Activated naive CD8-positive, alpha-beta T cell treated with anti-CD3 and anti-CD28 coated beads, Interleukin-2, amount 50 U/mL, for 24 hours (primary cell): ENCODE data around the gene AHDC1.

Experiments
- ATAC-seq: fragments of 150-1000 bp; cut with Tn5 transposase; one replicate; pipeline ENCODE4 v1.10.0; 2021
- DNase-seq: peaks from one replicate; pipeline ENCODE4 v3.0.0; 2021
- H3K27ac Mint-ChIP-seq: one replicate; pipeline ENCODE4 v1.8.0; 2021; ENCODE audit warnings: mild to moderate bottlenecking, mixed read lengths
- H3K27me3 Mint-ChIP-seq: one replicate; pipeline ENCODE4 v1.8.0; 2021; ENCODE audit warnings: mixed read lengths
- H3K36me3 Mint-ChIP-seq: one replicate; pipeline ENCODE4 v1.8.0; 2021; ENCODE audit warnings: low read depth, mixed read lengths
- H3K4me1 Mint-ChIP-seq: one replicate; pipeline ENCODE4 v1.8.0; 2021; ENCODE audit warnings: mixed read lengths
- H3K4me3 Mint-ChIP-seq: one replicate; pipeline ENCODE4 v1.8.0; 2021; ENCODE audit warnings: mild to moderate bottlenecking, moderate library complexity, mixed read lengths
- H3K9me3 Mint-ChIP-seq: one replicate; pipeline ENCODE4 v1.8.0; 2021; ENCODE audit warnings: mixed read lengths

The AHDC1 gene

GRCh38 chr1:27519331-27520258 lies 84.3 kb downstream of the AHDC1 start:
- peaks cover 65% of the 10 kb centered on the region for H3K4me1 Mint-ChIP-seq

GRCh38 chr1:27518808-27519207 lies 85.1 kb downstream of the AHDC1 start:
- H3K27ac Mint-ChIP-seq = no peak overlapping the region
- DNase-seq (no peak), ATAC-seq (no peak)
- no peaks in the 10 kb centered on the region for H3K27me3 Mint-ChIP-seq
- peaks cover 57% of the 10 kb centered on the region for H3K4me1 Mint-ChIP-seq
- H3K4me3 Mint-ChIP-seq = no peak overlapping the region
- H3K36me3 Mint-ChIP-seq = no peaks in the 10 kb centered on the region
- H3K9me3 Mint-ChIP-seq = no peaks in the 10 kb centered on the region

More at GRCh38 chr1:27519331-27520258, 84.3 kb downstream of the AHDC1 start:
- Mint-ChIP-seq H3K36me3 (peaks cover 1% of the 10 kb centered on the region), H3K4me3 (no peak overlapping the region), H3K27ac (peak overlapping the region; percentile 95), H3K27me3 (no peaks in the 10 kb centered on the region), H3K9me3 (no peaks in the 10 kb centered on the region)
- DNase-seq = no peak
- ATAC-seq = no peak

GRCh38 chr1:27517907-27518718 lies 85.8 kb downstream of the AHDC1 start:
- peak overlapping the region; percentile 15 for H3K27ac Mint-ChIP-seq
- H3K27me3 Mint-ChIP-seq = no peaks in the 10 kb centered on the region
- no peaks in the 10 kb centered on the region for H3K36me3 Mint-ChIP-seq
- DNase-seq (no peak), ATAC-seq (no peak)
- peaks cover 53% of the 10 kb centered on the region for H3K4me1 Mint-ChIP-seq
- H3K4me3 Mint-ChIP-seq = no peak overlapping the region
- H3K9me3 Mint-ChIP-seq = no peaks in the 10 kb centered on the region

- Mint-ChIP-seq H3K27me3 (no peaks in the 10 kb centered on the region), H3K4me3 (no peak overlapping the region), H3K36me3 (no peaks in the 10 kb centered on the region), H3K4me1 (peaks cover 46% of the 10 kb centered on the region), H3K9me3 (no peaks in the 10 kb centered on the region), H3K27ac (no peak overlapping the region)
- no peak for DNase-seq
- no peak for ATAC-seq
These were observed 86.6 kb downstream of the AHDC1 start for GRCh38 chr1:27517301-27517700.

- H3K27me3 Mint-ChIP-seq = no peaks in the 10 kb centered on the region
- ATAC-seq (no peak), DNase-seq (no peak)
- peaks cover 29% of the 10 kb centered on the region for H3K4me1 Mint-ChIP-seq
- H3K36me3 Mint-ChIP-seq = no peaks in the 10 kb centered on the region
- H3K4me3 Mint-ChIP-seq = no peak overlapping the region
- H3K9me3 Mint-ChIP-seq = no peaks in the 10 kb centered on the region
- H3K27ac Mint-ChIP-seq = no peak overlapping the region
These were observed 88.3 kb downstream of the AHDC1 start for GRCh38 chr1:27515626-27516025.

- Mint-ChIP-seq H3K9me3 (no peaks in the 10 kb centered on the region), H3K4me1 (peaks cover 27% of the 10 kb centered on the region), H3K27ac (no peak overlapping the region), H3K36me3 (no peaks in the 10 kb centered on the region), H3K4me3 (no peak overlapping the region), H3K27me3 (no peaks in the 10 kb centered on the region)
- no peak for ATAC-seq
- DNase-seq = no peak
These were observed 90.0 kb downstream of the AHDC1 start for GRCh38 chr1:27513958-27514357.

- H3K4me3 Mint-ChIP-seq = no peak overlapping the region
- peaks cover 25% of the 10 kb centered on the region for H3K4me1 Mint-ChIP-seq
These were observed 90.4 kb downstream of the AHDC1 start for GRCh38 chr1:27513528-27513927.

GRCh38 chr1:27509127-27510080 lies 94.5 kb downstream of the AHDC1 start:
- Mint-ChIP-seq H3K4me3 (no peak overlapping the region), H3K4me1 (peaks cover 14% of the 10 kb centered on the region), H3K9me3 (no peaks in the 10 kb centered on the region), H3K27me3 (no peaks in the 10 kb centered on the region), H3K36me3 (no peaks in the 10 kb centered on the region), H3K27ac (no peak overlapping the region)
- DNase-seq (no peak), ATAC-seq (no peak)

More at GRCh38 chr1:27513528-27513927, 90.4 kb downstream of the AHDC1 start:
- ATAC-seq (no peak), DNase-seq (no peak)
- H3K9me3 Mint-ChIP-seq = no peaks in the 10 kb centered on the region
- no peaks in the 10 kb centered on the region for H3K36me3 Mint-ChIP-seq
- no peak overlapping the region for H3K27ac Mint-ChIP-seq
- H3K27me3 Mint-ChIP-seq = no peaks in the 10 kb centered on the region

GRCh38 chr1:27507960-27508665 lies 95.8 kb downstream of the AHDC1 start:
- no peaks in the 10 kb centered on the region for H3K9me3 Mint-ChIP-seq
- H3K4me3 Mint-ChIP-seq = no peak overlapping the region
- no peaks in the 10 kb centered on the region for H3K36me3 Mint-ChIP-seq

GRCh38 chr1:27506703-27507102 lies 97.2 kb downstream of the AHDC1 start:
- no peak for ATAC-seq
- no peaks in the 10 kb centered on the region for H3K9me3 Mint-ChIP-seq
- H3K4me3 Mint-ChIP-seq = no peak overlapping the region
- H3K27me3 Mint-ChIP-seq = no peaks in the 10 kb centered on the region
- DNase-seq = no peak
- no peak overlapping the region for H3K27ac Mint-ChIP-seq
- peaks cover 12% of the 10 kb centered on the region for H3K4me1 Mint-ChIP-seq
- no peaks in the 10 kb centered on the region for H3K36me3 Mint-ChIP-seq

More at GRCh38 chr1:27507960-27508665, 95.8 kb downstream of the AHDC1 start:
- no peak for ATAC-seq
- Mint-ChIP-seq H3K27me3 (no peaks in the 10 kb centered on the region), H3K4me1 (peaks cover 12% of the 10 kb centered on the region), H3K27ac (peak overlapping the region; percentile 46)
- DNase-seq = no peak

- DNase-seq = no peak
- H3K27me3 Mint-ChIP-seq = no peaks in the 10 kb centered on the region
- no peak overlapping the region for H3K27ac Mint-ChIP-seq
- peaks cover 12% of the 10 kb centered on the region for H3K4me1 Mint-ChIP-seq
- H3K4me3 Mint-ChIP-seq = no peak overlapping the region
- H3K36me3 Mint-ChIP-seq = no peaks in the 10 kb centered on the region
- no peaks in the 10 kb centered on the region for H3K9me3 Mint-ChIP-seq
- no peak for ATAC-seq
These were observed 98.6 kb downstream of the AHDC1 start for GRCh38 chr1:27505420-27505680.

GRCh38 chr1:27504588-27505419 lies 99.1 kb downstream of the AHDC1 start:
- H3K4me3 Mint-ChIP-seq = no peak overlapping the region
- DNase-seq = no peak
- H3K4me1 Mint-ChIP-seq = peaks cover 9% of the 10 kb centered on the region
- H3K36me3 Mint-ChIP-seq = no peaks in the 10 kb centered on the region
- H3K27me3 Mint-ChIP-seq = no peaks in the 10 kb centered on the region
- no peaks in the 10 kb centered on the region for H3K9me3 Mint-ChIP-seq
- no peak for ATAC-seq
- H3K27ac Mint-ChIP-seq = no peak overlapping the region
